Neural cell (in vitro differentiated cells): ENCODE measurements around the gene DPP7.

ENCODE experiments used
- EZH2 ChIP-seq: fragments of 200-600, 300-800 bp; shearing (Covaris generic), sonication (generic); IDR thresholded peaks from 2 replicates; pipeline ENCODE4 v1.6.1; 2014; ENCODE audit warnings: antibody characterized with exemption, low read length, borderline replicate concordance, mild to moderate bottlenecking; ENCODE audit not compliant: insufficient read depth, poor library complexity, severe bottlenecking
- TF ChIP-seq, protein P1 (sequence below): fragments of 450-650 bp; IDR thresholded peaks from 2 replicates; pipeline ENCODE4 v1.5.1; 2014; ENCODE audit warnings: antibody characterized with exemption, mild to moderate bottlenecking, moderate library complexity; ENCODE audit not compliant: poor library complexity, severe bottlenecking

DNA sequence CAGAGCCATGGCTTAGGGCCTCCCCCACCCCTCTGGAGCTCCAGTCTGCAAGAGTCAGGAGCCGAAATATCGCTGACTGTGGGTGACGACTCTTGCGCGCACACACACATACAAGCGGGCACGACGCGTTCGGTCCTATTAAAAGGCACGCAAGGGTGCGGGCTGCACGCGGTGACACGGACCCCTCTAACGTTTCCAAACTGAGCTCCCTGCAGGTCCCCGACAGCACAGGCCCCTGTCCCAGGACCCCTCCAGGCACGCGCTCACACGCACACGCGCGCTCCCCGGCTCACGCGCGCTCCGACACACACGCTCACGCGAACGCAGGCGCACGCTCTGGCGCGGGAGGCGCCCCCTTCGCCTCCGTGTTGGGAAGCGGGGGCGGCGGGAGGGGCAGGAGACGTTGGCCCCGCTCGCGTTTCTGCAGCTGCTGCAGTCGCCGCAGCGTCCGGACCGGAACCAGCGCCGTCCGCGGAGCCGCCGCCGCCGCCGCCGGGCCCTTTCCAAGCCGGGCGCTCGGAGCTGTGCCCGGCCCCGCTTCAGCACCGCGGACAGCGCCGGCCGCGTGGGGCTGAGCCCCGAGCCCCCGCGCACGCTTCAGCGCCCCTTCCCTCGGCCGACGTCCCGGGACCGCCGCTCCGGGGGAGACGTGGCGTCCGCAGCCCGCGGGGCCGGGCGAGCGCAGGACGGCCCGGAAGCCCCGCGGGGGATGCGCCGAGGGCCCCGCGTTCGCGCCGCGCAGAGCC is 24.4 kb upstream of the DPP7 start, which contains the start of gene GRIN1:
- TF ChIP-seq, protein P1, sequence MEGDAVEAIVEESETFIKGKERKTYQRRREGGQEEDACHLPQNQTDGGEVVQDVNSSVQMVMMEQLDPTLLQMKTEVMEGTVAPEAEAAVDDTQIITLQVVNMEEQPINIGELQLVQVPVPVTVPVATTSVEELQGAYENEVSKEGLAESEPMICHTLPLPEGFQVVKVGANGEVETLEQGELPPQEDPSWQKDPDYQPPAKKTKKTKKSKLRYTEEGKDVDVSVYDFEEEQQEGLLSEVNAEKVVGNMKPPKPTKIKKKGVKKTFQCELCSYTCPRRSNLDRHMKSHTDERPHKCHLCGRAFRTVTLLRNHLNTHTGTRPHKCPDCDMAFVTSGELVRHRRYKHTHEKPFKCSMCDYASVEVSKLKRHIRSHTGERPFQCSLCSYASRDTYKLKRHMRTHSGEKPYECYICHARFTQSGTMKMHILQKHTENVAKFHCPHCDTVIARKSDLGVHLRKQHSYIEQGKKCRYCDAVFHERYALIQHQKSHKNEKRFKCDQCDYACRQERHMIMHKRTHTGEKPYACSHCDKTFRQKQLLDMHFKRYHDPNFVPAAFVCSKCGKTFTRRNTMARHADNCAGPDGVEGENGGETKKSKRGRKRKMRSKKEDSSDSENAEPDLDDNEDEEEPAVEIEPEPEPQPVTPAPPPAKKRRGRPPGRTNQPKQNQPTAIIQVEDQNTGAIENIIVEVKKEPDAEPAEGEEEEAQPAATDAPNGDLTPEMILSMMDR, result no peak
- TF ChIP-seq EZH2, result no peak
